Measurements from ENCODE around the gene MTHFD1L.

Gene MTHFD1L

DNA sequence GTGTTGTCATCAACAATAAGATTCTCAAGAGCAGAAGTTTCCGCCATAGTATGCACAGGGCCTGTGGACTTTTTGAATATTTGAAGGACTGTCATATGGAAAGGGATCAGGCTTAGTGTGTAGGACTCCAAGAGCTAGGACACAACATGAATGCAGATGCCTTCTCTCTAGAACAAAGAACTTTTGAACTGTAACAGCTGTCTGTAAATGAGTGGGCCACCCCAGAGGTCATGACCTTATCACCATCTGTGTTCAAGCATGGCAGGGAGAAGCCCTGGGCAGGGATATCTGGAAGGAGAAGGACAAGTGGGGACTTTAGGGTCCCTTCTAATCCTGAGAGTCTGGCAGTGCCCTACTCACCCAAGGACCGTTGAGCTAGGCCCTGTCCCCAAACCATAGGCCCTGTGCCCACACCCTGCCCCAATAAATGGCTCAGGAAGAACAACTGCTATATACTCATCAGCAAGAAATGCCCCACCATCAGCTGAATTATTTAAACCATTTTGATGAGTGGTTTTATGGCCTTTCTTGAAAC, 70.6 kb downstream of the MTHFD1L start:
- Histone ChIP-seq H3K9me3 (ENCODE audit: control insufficient read depth, insufficient read depth, low read depth, low read length) (no peaks in the 10 kb centered on the region), H3K27me3 (ENCODE audit: control insufficient read depth, insufficient read depth, low read length) (no peaks in the 10 kb centered on the region), H3K4me3 (ENCODE audit: low read depth, low read length) (no peak overlapping the region), H3K36me3 (ENCODE audit: control insufficient read depth, insufficient read depth, low read length) (peaks cover 62% of the 10 kb centered on the region), H3K4me1 (ENCODE audit: control insufficient read depth, insufficient read depth, low read length) (no peaks in the 10 kb centered on the region), H3K9ac (ENCODE audit: low read length) (no peak overlapping the region), H3K27ac (ENCODE audit: low read depth, low read length) (no peak overlapping the region)

DNA sequence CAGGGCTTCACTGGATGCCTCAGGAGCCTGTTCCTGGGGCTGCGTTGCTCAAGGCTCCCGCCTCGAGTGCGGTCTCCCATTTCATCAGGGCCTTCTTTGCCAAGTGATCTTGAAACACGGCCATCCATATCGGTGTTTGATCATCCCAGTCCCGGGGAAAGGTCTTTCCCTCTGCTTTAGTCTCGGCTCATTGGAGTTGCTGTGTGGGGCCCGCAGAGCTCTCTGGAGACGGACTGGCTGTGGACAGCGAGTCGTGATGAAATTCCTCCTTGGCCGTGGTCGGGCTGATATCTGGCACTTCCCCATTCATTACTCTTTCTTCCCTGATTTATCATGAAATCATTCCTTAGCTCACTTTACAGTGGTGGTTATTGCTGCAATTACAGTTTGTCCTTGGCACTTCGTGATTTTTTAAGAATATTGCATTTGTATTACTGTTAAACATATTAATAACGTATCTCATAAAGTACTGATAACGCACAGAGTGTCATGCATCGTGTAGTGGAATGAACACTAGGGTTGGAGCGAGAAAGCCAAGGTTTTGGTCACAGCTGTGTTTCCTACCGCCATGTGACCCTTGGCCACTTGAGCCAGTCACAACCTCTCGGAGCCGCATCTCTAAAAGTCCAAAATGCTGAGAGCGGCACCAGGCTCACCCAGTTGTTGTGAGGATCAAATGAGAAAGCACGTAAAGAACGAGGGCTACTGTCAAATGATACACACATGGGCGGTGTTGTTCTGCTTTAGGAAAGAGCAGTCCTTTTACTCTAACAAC, 71.8 kb downstream of the MTHFD1L start:
- Histone ChIP-seq H3K27me3 (ENCODE audit: control insufficient read depth, insufficient read depth, low read length) (no peaks in the 10 kb centered on the region), H3K4me3 (ENCODE audit: low read depth, low read length) (no peak overlapping the region), H3K9me3 (ENCODE audit: control insufficient read depth, insufficient read depth, low read depth, low read length) (no peaks in the 10 kb centered on the region), H3K36me3 (ENCODE audit: control insufficient read depth, insufficient read depth, low read length) (peaks cover 67% of the 10 kb centered on the region), H3K27ac (ENCODE audit: low read depth, low read length) (no peak overlapping the region), H3K9ac (ENCODE audit: low read length) (no peak overlapping the region), H3K4me1 (ENCODE audit: control insufficient read depth, insufficient read depth, low read length) (no peaks in the 10 kb centered on the region)

DNA sequence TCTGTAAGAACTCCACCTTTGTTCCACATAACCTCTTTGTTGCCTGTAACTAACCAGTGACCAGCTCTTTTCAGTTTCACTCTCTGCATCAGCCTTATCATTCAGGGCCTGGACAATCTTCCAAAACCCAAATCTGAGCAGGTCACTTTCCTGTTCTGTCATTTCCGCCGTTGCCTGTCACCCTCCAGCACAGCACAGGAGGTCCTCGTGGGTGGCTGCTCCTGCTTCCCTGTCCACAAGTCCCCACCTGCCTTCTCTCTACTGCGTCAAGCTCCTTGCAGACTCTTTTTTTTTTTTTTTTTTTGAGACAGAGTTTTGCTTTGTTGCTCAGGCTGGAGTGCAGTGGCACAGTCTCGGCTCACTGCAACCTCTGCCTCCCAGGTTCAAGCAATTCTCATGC, 73.9 kb downstream of the MTHFD1L start:
- Histone ChIP-seq H3K9me3 (ENCODE audit: control insufficient read depth, insufficient read depth, low read depth, low read length) (no peaks in the 10 kb centered on the region), H3K27me3 (ENCODE audit: control insufficient read depth, insufficient read depth, low read length) (no peaks in the 10 kb centered on the region), H3K27ac (ENCODE audit: low read depth, low read length) (no peak overlapping the region), H3K4me1 (ENCODE audit: control insufficient read depth, insufficient read depth, low read length) (no peaks in the 10 kb centered on the region), H3K36me3 (ENCODE audit: control insufficient read depth, insufficient read depth, low read length) (peaks cover 60% of the 10 kb centered on the region), H3K9ac (ENCODE audit: low read length) (no peak overlapping the region), H3K4me3 (ENCODE audit: low read depth, low read length) (no peak overlapping the region)

DNA sequence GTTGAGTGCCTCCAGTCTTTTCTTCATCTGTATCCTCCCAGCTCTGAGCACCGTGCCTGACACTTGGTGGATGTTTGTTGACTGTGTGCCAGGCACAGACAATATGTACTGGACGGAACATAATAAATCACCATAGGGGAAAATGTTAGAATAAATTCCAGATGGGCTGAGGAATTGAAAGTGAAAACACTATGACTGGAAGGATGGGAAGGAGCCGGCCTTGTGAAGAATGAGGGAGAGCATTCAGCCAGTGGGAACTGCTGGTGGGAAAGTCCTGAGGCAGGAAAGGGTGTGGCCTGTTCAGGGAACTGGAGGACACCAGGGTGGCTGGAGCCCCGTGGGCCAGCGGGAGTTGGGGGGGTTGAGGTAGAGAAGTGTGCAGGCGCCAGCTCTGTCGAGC, 75.4 kb downstream of the MTHFD1L start:
- Histone ChIP-seq H3K9me3 (ENCODE audit: control insufficient read depth, insufficient read depth, low read depth, low read length) (no peaks in the 10 kb centered on the region), H3K27me3 (ENCODE audit: control insufficient read depth, insufficient read depth, low read length) (no peaks in the 10 kb centered on the region), H3K4me3 (ENCODE audit: low read depth, low read length) (no peak overlapping the region), H3K9ac (ENCODE audit: low read length) (no peak overlapping the region), H3K4me1 (ENCODE audit: control insufficient read depth, insufficient read depth, low read length) (no peaks in the 10 kb centered on the region), H3K36me3 (ENCODE audit: control insufficient read depth, insufficient read depth, low read length) (peaks cover 70% of the 10 kb centered on the region), H3K27ac (ENCODE audit: low read depth, low read length) (no peak overlapping the region)

DNA sequence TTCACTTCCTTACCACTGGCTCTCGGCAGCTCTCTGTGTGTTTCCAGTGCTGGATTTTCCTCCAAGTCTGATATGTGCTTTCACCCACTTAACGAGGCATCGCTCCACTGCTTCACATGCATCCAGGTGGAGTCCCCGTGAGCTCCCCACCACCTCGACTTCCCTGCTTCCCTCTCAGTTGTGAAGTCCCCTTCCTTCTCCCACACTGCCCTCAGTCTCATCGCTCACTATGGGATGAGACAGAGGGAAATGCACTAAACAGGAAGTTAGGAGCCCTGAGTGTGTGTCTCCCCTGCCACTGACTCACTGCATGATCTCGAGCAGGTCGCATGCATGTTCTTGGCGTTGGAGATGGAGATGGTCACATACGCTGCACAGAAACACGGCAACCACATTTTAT, 84.0 kb downstream of the MTHFD1L start:
- H3K9me3 ChIP-seq (ENCODE audit: control insufficient read depth, insufficient read depth, low read depth, low read length) = no peaks in the 10 kb centered on the region
- H3K27me3 ChIP-seq (ENCODE audit: control insufficient read depth, insufficient read depth, low read length) = no peaks in the 10 kb centered on the region
- no peak overlapping the region for H3K9ac ChIP-seq (ENCODE audit: low read length)
- no peaks in the 10 kb centered on the region for H3K4me1 ChIP-seq (ENCODE audit: control insufficient read depth, insufficient read depth, low read length)
- H3K36me3 ChIP-seq (ENCODE audit: control insufficient read depth, insufficient read depth, low read length) = peaks cover 75% of the 10 kb centered on the region
- no peak overlapping the region for H3K27ac ChIP-seq (ENCODE audit: low read depth, low read length)
- no peak overlapping the region for H3K4me3 ChIP-seq (ENCODE audit: low read depth, low read length)

DNA sequence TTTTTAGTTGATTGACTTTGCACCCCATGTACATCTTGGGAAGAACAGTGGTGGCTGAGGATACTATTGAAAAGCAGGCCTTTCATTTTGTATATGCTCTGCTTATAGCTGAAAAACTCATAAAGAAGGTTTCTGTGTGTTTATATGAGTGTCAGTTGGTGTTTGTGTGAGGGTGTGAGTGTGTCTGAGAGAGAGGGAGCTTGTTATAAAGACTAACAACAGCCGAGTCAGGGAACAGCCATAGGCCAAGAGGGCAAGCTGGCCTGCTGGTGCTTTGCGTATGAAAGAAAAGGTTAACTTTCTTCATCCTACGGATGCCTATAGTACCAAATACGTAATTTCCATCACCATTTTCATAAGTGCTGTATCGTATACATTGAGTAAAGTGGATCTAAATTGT, 88.3 kb downstream of the MTHFD1L start:
- Histone ChIP-seq H3K9ac (ENCODE audit: low read length) (no peak overlapping the region), H3K27ac (ENCODE audit: low read depth, low read length) (no peak overlapping the region), H3K27me3 (ENCODE audit: control insufficient read depth, insufficient read depth, low read length) (no peaks in the 10 kb centered on the region), H3K4me1 (ENCODE audit: control insufficient read depth, insufficient read depth, low read length) (no peaks in the 10 kb centered on the region), H3K36me3 (ENCODE audit: control insufficient read depth, insufficient read depth, low read length) (peaks cover 81% of the 10 kb centered on the region), H3K9me3 (ENCODE audit: control insufficient read depth, insufficient read depth, low read depth, low read length) (no peaks in the 10 kb centered on the region), H3K4me3 (ENCODE audit: low read depth, low read length) (no peak overlapping the region)

DNA sequence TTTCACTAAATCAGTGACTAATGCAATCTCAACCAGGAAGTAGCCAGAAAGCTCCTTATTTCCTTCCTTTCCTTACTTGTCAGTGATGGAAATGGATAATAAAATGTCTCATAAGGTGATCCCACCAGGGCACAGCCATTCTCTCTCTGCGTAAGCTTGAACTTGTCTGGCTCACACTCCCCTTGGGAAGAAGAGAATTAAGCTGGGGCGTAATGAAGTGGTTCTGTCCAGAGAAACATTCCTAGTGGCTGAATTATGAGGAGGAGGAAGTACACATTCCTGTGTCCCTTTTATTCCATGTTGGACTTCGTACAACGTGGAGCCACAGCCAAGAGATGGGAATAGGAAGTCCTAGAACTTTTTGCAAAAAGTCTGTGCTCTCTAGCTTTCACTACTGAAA, 93.7 kb downstream of the MTHFD1L start:
- Histone ChIP-seq H3K9ac (ENCODE audit: low read length) (no peak overlapping the region), H3K4me3 (ENCODE audit: low read depth, low read length) (no peak overlapping the region), H3K9me3 (ENCODE audit: control insufficient read depth, insufficient read depth, low read depth, low read length) (no peaks in the 10 kb centered on the region), H3K27me3 (ENCODE audit: control insufficient read depth, insufficient read depth, low read length) (no peaks in the 10 kb centered on the region), H3K4me1 (ENCODE audit: control insufficient read depth, insufficient read depth, low read length) (no peaks in the 10 kb centered on the region), H3K27ac (ENCODE audit: low read depth, low read length) (no peak overlapping the region), H3K36me3 (ENCODE audit: control insufficient read depth, insufficient read depth, low read length) (peaks cover 70% of the 10 kb centered on the region)

DNA sequence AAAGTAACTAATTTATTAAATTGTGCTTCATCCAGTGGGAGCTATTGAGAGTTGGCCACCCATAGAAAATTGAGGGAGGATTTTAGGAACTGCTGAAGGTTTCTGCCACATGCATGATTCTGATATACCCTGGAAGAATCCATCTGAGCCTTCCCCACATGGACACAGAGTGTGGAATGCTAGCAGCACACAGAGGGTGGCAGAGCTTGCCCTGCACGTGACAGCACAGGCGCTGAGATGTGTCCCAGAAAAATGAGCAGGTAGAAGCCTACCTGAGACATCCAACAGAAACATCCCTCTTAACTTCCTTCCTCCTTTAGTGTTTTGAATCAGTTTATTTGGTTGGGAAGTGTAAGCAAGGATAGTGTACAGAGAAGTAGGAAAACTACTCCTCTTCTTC, 96.9 kb downstream of the MTHFD1L start:
- Histone ChIP-seq H3K27ac (ENCODE audit: low read depth, low read length) (no peak overlapping the region), H3K9me3 (ENCODE audit: control insufficient read depth, insufficient read depth, low read depth, low read length) (no peaks in the 10 kb centered on the region), H3K36me3 (ENCODE audit: control insufficient read depth, insufficient read depth, low read length) (peaks cover 72% of the 10 kb centered on the region), H3K4me3 (ENCODE audit: low read depth, low read length) (no peak overlapping the region), H3K27me3 (ENCODE audit: control insufficient read depth, insufficient read depth, low read length) (no peaks in the 10 kb centered on the region), H3K9ac (ENCODE audit: low read length) (no peak overlapping the region), H3K4me1 (ENCODE audit: control insufficient read depth, insufficient read depth, low read length) (no peaks in the 10 kb centered on the region)

DNA sequence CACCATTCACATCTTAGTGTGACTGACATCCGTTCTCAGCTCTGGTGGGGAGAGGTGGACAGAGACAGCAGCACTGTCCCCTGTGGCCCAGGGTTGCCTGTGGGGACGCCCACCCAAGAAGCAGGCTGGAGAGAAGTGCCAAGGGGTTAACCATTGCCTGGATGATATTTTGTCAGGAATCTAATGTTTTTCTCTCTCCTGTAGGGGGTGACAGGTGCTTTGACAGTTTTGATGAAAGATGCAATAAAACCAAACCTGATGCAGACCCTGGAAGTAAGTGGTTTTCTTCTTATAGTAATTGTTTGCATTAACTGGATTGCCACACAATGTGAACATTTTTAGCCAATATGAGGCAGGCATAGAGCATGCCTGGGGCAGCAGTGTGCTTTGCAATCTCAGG, 99.3 kb downstream of the MTHFD1L start:
- Histone ChIP-seq H3K27me3 (ENCODE audit: control insufficient read depth, insufficient read depth, low read length) (no peaks in the 10 kb centered on the region), H3K9me3 (ENCODE audit: control insufficient read depth, insufficient read depth, low read depth, low read length) (no peaks in the 10 kb centered on the region), H3K4me3 (ENCODE audit: low read depth, low read length) (no peak overlapping the region), H3K4me1 (ENCODE audit: control insufficient read depth, insufficient read depth, low read length) (no peaks in the 10 kb centered on the region), H3K9ac (ENCODE audit: low read length) (no peak overlapping the region), H3K27ac (ENCODE audit: low read depth, low read length) (no peak overlapping the region), H3K36me3 (ENCODE audit: control insufficient read depth, insufficient read depth, low read length) (peaks cover 64% of the 10 kb centered on the region)

DNA sequence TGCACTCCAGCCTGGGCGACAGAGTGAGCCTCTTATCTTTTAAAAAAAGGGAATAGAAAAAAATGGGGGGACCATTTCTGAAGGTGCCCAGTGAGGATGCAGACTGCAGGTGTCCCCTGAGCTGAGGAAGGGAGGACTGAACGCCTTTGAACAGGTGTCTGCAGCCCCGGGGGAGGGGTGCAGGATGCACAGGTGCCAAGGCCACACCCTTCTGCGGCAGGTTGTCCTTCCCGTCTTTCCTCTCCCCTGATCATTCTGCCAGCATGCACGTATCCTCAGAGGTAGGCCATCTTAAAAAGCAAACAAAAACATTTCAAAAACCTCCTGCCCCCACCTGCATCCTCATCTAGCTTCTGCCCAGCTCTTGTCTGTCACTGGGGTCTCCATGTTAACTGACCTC, 101.3 kb downstream of the MTHFD1L start:
- H3K27ac ChIP-seq (ENCODE audit: low read depth, low read length) = no peak overlapping the region
- peaks cover 55% of the 10 kb centered on the region for H3K36me3 ChIP-seq (ENCODE audit: control insufficient read depth, insufficient read depth, low read length)
- no peaks in the 10 kb centered on the region for H3K9me3 ChIP-seq (ENCODE audit: control insufficient read depth, insufficient read depth, low read depth, low read length)
- H3K4me3 ChIP-seq (ENCODE audit: low read depth, low read length) = no peak overlapping the region
- no peak overlapping the region for H3K9ac ChIP-seq (ENCODE audit: low read length)
- no peaks in the 10 kb centered on the region for H3K27me3 ChIP-seq (ENCODE audit: control insufficient read depth, insufficient read depth, low read length)
- H3K4me1 ChIP-seq (ENCODE audit: control insufficient read depth, insufficient read depth, low read length) = no peaks in the 10 kb centered on the region

DNA sequence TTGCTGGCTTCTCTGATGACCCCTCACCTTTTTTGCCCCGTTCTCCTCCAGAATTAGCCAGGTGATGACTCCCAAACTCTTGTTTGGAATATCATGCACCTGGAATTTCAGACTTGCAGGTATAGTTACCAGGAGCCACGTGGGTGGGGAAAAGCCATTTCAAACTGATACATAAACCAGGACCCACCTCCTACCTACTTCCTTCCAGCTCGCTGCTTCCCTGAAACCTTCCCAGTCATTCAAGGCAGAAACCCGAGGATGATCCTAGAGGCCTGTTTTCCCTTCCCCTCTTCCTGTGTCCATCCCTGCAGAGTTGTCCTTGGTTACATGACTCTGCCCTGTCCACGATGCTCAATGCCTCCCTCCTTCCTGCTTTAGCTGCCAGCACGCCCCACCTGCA, 101.9 kb downstream of the MTHFD1L start:
- H3K4me1 ChIP-seq (ENCODE audit: control insufficient read depth, insufficient read depth, low read length) = no peaks in the 10 kb centered on the region
- peaks cover 60% of the 10 kb centered on the region for H3K36me3 ChIP-seq (ENCODE audit: control insufficient read depth, insufficient read depth, low read length)
- no peak overlapping the region for H3K9ac ChIP-seq (ENCODE audit: low read length)
- no peaks in the 10 kb centered on the region for H3K27me3 ChIP-seq (ENCODE audit: control insufficient read depth, insufficient read depth, low read length)
- no peak overlapping the region for H3K4me3 ChIP-seq (ENCODE audit: low read depth, low read length)
- no peak overlapping the region for H3K27ac ChIP-seq (ENCODE audit: low read depth, low read length)
- no peaks in the 10 kb centered on the region for H3K9me3 ChIP-seq (ENCODE audit: control insufficient read depth, insufficient read depth, low read depth, low read length)

All from HUES6 (cell line).